Neutrophil (primary cell): ENCODE results near the gene PPFIBP1.

Source experiments
- H3K27ac ChIP-seq: fragments of 200-600 bp; sonication (generic); 2 replicates; pipeline ENCODE4 v1.5.1; 2016; ENCODE audit warnings: mild to moderate bottlenecking, moderate library complexity
- H3K27me3 ChIP-seq: fragments of 200-600 bp; sonication (generic); 2 replicates; pipeline ENCODE4 v1.6.0; 2016; ENCODE audit warnings: mild to moderate bottlenecking
- H3K36me3 ChIP-seq: fragments of 200-600 bp; sonication (generic); 2 replicates; pipeline ENCODE4 v1.5.1; 2017
- H3K4me1 ChIP-seq, 2 experiments: fragments of 200-600 bp in 1 of 2; sonication (generic) in 1 of 2; 1 replicate in 1 of 2; 2 replicates in 1 of 2; pipeline versions ENCODE4 v1.5.1 to v1.6.1; 2013 to 2016; ENCODE audit warnings: low read depth in 1 of 2, low read length in 1 of 2, mild to moderate bottlenecking in 1 of 2, moderate library complexity in 1 of 2; ENCODE audit not compliant: control insufficient read depth in 1 of 2, insufficient read depth in 1 of 2
- H3K4me3 ChIP-seq, 2 experiments: fragments of 200-600 bp in 1 of 2; sonication (generic) in 1 of 2; 1 replicate in 1 of 2; 2 replicates in 1 of 2; pipeline ENCODE4 v1.5.1; 2013 to 2016; ENCODE audit warnings: low read depth in 1 of 2, low read length in 1 of 2, mild to moderate bottlenecking in 1 of 2, moderate library complexity in 1 of 2
- H3K9me3 ChIP-seq: fragments of 200-600 bp; sonication (generic); 2 replicates; pipeline ENCODE4 v1.5.1; 2016
- TF ChIP-seq, protein P1 (sequence below): fragments of 200-600 bp; sonication (generic); IDR thresholded peaks from 2 replicates; pipeline ENCODE4 v1.5.1; 2016; ENCODE audit warnings: antibody characterized with exemption

The PPFIBP1 gene

DNA sequence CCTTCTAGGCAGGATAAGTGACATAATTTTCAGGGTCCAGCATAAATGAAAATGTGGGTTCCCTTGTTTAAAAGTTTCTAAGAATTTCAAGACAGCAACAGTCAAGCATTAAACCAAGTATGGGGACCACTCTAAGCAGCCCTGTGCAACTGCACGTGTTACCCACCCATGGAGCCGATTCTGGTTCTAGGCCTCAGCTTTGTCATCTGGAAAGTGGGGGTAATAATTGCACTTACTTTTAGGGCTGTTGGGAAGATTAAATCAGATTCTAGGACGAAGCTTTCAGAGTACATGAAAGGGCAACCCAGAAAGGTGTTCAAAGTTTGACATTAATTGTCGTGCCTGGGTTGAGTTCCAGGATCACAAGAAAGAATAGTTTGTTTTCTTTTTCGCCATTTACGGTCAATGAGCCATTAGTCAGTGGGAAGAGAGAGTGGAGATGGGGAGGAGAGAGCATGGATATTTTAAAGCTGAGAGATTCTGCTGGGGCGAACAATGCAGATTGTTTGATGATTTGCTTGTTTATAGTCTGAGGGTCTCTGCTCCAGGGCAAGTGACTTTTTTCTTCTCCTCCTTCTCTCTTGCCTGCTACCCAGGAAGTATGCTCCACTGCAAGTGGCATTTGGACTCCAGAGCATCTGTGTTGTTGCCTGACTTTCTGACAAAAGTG is 10.7 kb upstream of the PPFIBP1 start:
- TF ChIP-seq, protein P1, sequence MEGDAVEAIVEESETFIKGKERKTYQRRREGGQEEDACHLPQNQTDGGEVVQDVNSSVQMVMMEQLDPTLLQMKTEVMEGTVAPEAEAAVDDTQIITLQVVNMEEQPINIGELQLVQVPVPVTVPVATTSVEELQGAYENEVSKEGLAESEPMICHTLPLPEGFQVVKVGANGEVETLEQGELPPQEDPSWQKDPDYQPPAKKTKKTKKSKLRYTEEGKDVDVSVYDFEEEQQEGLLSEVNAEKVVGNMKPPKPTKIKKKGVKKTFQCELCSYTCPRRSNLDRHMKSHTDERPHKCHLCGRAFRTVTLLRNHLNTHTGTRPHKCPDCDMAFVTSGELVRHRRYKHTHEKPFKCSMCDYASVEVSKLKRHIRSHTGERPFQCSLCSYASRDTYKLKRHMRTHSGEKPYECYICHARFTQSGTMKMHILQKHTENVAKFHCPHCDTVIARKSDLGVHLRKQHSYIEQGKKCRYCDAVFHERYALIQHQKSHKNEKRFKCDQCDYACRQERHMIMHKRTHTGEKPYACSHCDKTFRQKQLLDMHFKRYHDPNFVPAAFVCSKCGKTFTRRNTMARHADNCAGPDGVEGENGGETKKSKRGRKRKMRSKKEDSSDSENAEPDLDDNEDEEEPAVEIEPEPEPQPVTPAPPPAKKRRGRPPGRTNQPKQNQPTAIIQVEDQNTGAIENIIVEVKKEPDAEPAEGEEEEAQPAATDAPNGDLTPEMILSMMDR: no peak
- H3K27me3 ChIP-seq: no peaks in the 10 kb centered on the region
- H3K4me1 ChIP-seq: no peaks in the 10 kb centered on the region
- H3K27ac ChIP-seq: no peak overlapping the region
- no peaks in the 10 kb centered on the region for H3K36me3 ChIP-seq
- H3K9me3 ChIP-seq: no peaks in the 10 kb centered on the region
- no peak overlapping the region for H3K4me3 ChIP-seq

DNA sequence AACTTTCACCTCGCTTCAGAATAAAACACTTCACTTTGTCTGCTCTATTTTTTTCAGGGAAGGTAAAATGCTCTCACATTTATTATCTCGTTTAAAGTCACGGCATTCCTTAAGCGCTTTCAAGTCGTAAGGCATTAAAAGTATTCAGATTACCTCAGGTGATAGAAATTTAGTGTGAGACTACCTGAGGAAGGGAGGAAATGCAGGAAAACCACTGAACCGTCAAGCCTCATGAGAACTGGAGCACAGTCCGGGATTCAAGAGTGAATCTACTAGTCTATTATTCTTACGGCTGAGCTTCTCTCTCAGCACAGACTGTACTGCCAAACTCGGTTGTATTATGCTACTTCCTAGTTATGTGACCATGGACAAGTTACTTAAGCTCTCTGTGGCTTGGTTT is 8.3 kb upstream of the PPFIBP1 start:
- H3K36me3 ChIP-seq: no peaks in the 10 kb centered on the region
- H3K4me1 ChIP-seq: no peaks in the 10 kb centered on the region
- H3K4me3 ChIP-seq: no peak overlapping the region
- peaks cover 14% of the 10 kb centered on the region for H3K27me3 ChIP-seq
- TF ChIP-seq, protein P1: no peak
- no peak overlapping the region for H3K27ac ChIP-seq
- H3K9me3 ChIP-seq: no peaks in the 10 kb centered on the region

DNA sequence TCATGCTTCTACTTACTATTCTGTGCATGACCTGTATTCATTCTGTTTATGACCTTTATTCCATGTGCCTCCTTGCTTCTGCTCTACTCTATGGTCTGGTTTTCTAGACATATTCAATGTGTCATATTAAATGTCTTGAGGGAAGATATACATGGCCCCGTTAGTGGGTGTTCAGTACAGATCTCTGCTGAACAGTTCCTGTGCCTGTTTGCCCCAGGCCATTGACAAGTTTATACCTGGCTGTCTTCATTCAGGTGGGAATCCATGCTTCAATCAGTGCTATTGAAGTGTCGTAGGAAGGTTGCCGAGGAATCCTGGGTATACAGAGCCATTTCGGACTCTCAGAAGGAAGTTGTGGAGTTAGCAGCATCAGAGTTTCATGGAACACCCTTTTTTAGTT is 7.4 kb upstream of the PPFIBP1 start:
- TF ChIP-seq, protein P1: no peak
- H3K4me3 ChIP-seq: no peak overlapping the region
- no peaks in the 10 kb centered on the region for H3K4me1 ChIP-seq
- no peaks in the 10 kb centered on the region for H3K9me3 ChIP-seq
- H3K27me3 ChIP-seq: peaks cover 14% of the 10 kb centered on the region
- H3K36me3 ChIP-seq: no peaks in the 10 kb centered on the region
- no peak overlapping the region for H3K27ac ChIP-seq

DNA sequence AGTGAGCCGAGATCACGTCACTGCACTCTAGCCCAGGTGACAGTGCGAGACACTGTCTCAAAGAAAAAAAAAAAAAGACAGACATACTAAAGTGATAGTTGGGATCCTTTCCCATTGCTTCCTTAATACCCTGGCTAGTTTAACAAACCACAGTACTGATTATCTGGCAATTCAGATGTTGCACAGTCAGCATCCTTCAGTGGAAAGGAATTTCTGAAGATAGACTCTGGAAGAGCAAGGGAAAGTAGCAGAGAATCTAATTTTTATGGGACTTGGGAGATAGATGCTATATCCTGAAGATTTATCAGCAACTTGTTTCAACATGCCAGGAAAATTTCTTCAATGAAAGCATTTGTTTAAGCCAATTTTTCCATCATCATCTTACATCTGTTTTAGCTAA is 6.5 kb upstream of the PPFIBP1 start:
- H3K36me3 ChIP-seq: no peaks in the 10 kb centered on the region
- TF ChIP-seq, protein P1: no peak
- no peak overlapping the region for H3K4me3 ChIP-seq
- no peaks in the 10 kb centered on the region for H3K9me3 ChIP-seq
- H3K4me1 ChIP-seq: no peaks in the 10 kb centered on the region
- no peak overlapping the region for H3K27ac ChIP-seq
- H3K27me3 ChIP-seq: peaks cover 14% of the 10 kb centered on the region

- no peaks in the 10 kb centered on the region for H3K9me3 ChIP-seq
- H3K27ac ChIP-seq: no peak overlapping the region
- H3K4me1 ChIP-seq: peaks cover 1% of the 10 kb centered on the region in 2 experiments
- H3K4me3 ChIP-seq: no peak overlapping the region
- H3K36me3 ChIP-seq: no peaks in the 10 kb centered on the region
- peaks cover 14% of the 10 kb centered on the region for H3K27me3 ChIP-seq
- TF ChIP-seq, protein P1: no peak
These were observed 5.9 kb upstream of the PPFIBP1 start for GRCh38 chr12:27517961-27518665.
